AG04449 (cell line): ENCODE measurements around the gene BRF1.

ENCODE experiments used
- CTCF ChIA-PET: fragments of 350-600 bp; formaldehyde crosslinking; extraction: SDS; loops from one replicate; lab custom pipeline; 2021; ENCODE audit warnings: antibody characterized with exemption; lab: Yijun Ruan, JAX
- POLR2A ChIA-PET: fragments of 400-600, 350-600 bp; formaldehyde crosslinking; extraction: SDS; loops from one replicate; lab custom pipeline; 2020; ENCODE audit warnings: antibody characterized with exemption, inconsistent platforms; lab: Yijun Ruan, JAX
- DNase-seq: peaks from one replicate; pipeline ENCODE4 v3.0.0-alpha.2; 2010; ENCODE audit warnings: low read depth, low spot score
- H3K4me3 ChIP-seq: 2 replicates; pipeline ENCODE4 v1.5.1; 2011; ENCODE audit warnings: low read depth, mild to moderate bottlenecking, control low read depth, low read length
- TF ChIP-seq, protein P1 (sequence below): IDR thresholded peaks from one replicate; pipeline ENCODE4 v1.5.1; 2011; ENCODE audit warnings: mild to moderate bottlenecking, moderate library complexity, low read length, control low read depth, inconsistent platforms; ENCODE audit not compliant: insufficient read depth; ENCODE audit errors: missing control alignments

The BRF1 gene

DNA sequence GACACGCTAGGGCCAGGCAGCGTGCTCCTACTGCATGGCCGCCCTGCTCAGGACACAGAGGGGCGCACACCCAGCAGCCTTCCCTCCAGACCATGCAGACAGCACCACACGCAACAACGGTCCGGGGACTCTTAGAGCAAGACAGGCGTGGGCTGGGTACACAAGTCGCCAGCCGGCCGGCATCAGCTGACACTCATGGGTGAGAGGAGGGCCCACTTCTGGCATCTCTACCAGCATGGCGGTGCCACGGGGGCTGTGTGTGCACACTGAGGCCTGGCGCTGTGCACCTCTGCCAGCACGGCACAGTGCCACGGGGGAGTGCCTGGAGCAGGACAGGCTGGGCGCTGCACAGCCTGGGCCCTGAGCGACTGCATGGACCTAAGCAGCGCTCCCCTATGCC, 59.2 kb downstream of the BRF1 start:
- ChIA-PET POLR2A (no interaction called here), CTCF (no interaction called here)
- no peak for DNase-seq
- TF ChIP-seq, protein P1, sequence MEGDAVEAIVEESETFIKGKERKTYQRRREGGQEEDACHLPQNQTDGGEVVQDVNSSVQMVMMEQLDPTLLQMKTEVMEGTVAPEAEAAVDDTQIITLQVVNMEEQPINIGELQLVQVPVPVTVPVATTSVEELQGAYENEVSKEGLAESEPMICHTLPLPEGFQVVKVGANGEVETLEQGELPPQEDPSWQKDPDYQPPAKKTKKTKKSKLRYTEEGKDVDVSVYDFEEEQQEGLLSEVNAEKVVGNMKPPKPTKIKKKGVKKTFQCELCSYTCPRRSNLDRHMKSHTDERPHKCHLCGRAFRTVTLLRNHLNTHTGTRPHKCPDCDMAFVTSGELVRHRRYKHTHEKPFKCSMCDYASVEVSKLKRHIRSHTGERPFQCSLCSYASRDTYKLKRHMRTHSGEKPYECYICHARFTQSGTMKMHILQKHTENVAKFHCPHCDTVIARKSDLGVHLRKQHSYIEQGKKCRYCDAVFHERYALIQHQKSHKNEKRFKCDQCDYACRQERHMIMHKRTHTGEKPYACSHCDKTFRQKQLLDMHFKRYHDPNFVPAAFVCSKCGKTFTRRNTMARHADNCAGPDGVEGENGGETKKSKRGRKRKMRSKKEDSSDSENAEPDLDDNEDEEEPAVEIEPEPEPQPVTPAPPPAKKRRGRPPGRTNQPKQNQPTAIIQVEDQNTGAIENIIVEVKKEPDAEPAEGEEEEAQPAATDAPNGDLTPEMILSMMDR: no peak
- H3K4me3 ChIP-seq: no peak overlapping the region

DNA sequence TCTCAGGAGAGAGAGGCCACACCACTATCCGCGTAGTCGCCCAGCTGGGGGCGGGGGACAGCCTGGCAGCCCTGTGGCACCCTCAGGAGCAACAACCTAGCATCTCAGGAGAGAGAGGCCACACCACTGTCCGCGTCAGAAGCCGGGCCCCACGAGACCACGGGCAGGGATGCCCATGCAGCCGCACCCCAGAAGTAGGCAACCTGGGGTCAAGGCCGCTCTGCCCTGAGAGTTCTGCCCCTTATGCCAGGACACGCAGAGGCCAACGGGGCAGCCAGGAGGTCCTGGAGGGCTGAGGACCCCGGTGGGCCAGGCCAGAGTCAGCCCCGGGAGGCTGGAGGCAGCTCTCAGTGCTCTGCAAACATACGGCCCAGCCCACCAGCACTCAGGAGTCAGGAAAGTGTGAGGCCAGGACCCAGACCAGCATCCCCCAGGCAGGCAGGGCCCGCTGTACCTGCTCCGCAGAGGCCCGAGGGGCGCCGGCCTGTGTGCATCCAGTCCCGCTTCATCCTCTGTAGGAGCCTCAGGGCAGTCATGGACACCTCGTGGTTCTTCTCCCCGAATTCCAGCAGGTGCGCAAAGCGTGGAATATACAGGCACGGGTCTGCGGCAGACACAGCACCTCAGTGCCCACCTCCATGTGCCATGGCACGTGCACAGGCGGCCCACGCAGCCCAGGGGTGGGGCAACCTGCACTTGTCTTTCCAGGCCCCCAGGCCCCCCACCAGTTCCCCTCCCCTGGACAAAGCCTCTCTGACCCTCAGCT, 59.8 kb downstream of the BRF1 start:
- DNase-seq: no peak
- CTCF ChIA-PET: no interaction called here
- POLR2A ChIA-PET: no interaction called here
- TF ChIP-seq, protein P1: no peak
- no peak overlapping the region for H3K4me3 ChIP-seq

DNA sequence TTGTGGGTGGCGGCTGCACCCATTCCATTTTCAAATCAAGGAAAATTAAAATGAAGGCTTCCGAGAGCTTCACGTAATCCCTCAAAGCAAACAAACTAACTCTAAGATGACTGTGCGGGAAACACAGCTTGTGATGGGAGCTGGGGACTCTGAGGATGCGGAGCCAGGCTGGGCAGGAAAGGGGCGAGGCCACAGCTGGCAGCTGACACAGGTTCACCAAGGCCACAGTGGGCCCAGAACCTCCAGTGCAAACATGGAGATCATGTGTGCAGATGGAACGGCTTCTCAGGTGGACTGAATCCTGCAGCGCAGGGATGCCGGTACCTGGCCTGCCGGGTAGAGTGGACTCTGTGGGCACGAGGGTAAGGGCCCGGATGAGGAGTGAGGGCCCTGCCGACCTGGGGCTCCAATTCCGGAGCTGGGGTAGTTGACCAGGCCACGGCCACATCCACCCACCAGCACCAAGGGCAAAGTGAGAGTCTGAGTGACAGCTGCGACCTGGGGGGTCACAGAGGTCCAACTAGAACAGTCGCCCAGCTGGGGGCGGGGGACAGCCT, 71.6 kb downstream of the BRF1 start:
- TF ChIP-seq, protein P1: no peak
- no peak for DNase-seq
- H3K4me3 ChIP-seq: no peak overlapping the region
- ChIA-PET CTCF (interaction anchor here (1.0 kb wide), 1 partner anchor 26 kb away, joined by 3 read pairs; no protein-coding TSS in a partner anchor), POLR2A (no interaction called here)

DNA sequence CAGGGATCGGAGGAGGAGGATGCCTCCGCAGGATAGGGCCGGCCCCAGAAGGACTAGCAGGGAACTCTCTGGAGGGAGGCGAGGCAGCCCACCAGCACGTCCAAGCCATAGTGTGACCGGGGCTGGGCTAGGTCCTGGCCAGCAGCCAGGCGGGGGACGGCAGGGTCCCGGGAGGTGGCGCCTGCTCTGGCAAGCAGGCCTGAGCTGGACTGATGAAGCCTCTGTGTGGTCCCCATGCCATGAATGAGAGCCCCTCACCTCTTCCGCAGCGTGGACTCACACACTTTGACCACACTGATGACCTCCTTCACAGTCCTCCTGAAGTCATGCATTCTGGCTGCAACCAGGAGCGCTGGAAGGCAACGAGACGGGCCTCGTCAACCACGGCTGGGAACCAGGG, 72.2 kb downstream of the BRF1 start:
- ChIA-PET CTCF (interaction anchor here (1.0 kb wide), 1 partner anchor 25 kb away, joined by 3 read pairs; no protein-coding TSS in a partner anchor), POLR2A (no interaction called here)
- TF ChIP-seq, protein P1: no peak
- no peak for DNase-seq
- no peak overlapping the region for H3K4me3 ChIP-seq

DNA sequence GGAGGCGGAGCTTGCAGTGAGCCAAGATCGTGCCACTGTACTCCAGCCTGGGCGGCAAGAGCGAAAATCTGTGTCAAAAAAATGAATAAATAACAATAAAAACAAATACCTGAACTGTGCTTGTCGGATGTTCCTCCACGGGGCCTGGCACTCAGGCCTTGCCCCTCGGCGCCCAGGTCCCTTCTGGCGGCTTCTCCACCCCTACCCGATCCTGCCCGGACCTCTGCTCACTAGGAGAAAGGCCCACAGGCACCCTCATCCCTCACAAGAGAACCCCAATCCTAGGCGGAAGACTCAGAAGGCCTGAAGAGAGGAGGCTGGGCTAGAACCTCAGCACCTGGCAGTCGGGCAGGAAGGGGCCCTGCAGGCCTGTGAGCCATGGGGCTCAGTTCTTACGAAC, 73.5 kb downstream of the BRF1 start:
- POLR2A ChIA-PET: no interaction called here
- TF ChIP-seq, protein P1: no peak
- DNase-seq: no peak
- CTCF ChIA-PET: no interaction called here
- H3K4me3 ChIP-seq: no peak overlapping the region

DNA sequence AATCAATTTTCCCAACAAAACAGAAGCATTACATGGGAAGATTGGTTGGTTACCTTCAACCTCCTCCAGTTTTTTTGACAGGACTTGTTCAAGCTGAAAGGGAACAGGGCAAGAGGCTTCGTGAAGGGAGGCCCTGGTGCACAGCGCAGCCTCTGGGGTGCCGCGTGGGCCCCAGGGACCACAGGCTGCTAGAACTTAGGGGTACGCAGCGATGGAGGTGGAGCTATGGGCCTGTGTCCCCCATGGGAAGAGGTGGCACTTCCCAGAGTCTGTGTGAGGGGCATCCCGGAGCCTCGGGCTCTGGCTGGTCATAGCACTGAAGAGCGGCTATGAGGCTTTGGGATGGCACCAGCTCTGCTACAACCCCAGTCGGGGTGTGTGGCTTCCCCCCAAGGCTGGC, 74.6 kb downstream of the BRF1 start:
- TF ChIP-seq, protein P1: no peak
- CTCF ChIA-PET: interaction anchor here (1.0 to 1.6 kb wide), 2 partner anchors 12 to 18 kb away, joined by 3 to 4 read pairs; no protein-coding TSS in a partner anchor
- H3K4me3 ChIP-seq: no peak overlapping the region
- DNase-seq: no peak
- POLR2A ChIA-PET: no interaction called here
